Vagina (tissue), 2 donors: ENCODE results near the gene ZSCAN26.

ENCODE experiments used
- POLR2A ChIP-seq, 2 donors: fragments of 450-650 bp; IDR thresholded peaks; one replicate each; pipeline ENCODE4 v1.6.1; 2017; ENCODE audit warnings: antibody characterized with exemption in 2 of 2, mild to moderate bottlenecking in 2 of 2, moderate library complexity in 2 of 2
- POLR2AphosphoS5 ChIP-seq, 2 donors: sonication (generic); formaldehyde crosslinking; IDR thresholded peaks; one replicate each; pipeline ENCODE4 v1.9.0; 2017; ENCODE audit warnings: antibody characterized with exemption in 2 of 2, mild to moderate bottlenecking in 2 of 2, low read depth in 1 of 2; ENCODE audit not compliant: insufficient read depth in 1 of 2
- TF ChIP-seq, protein P1 (sequence below), 3 experiments: fragments of 450-650 bp in 2 of 3; fragments of 200-600 bp in 1 of 3; sonication (generic) in 1 of 3; IDR thresholded peaks; one replicate each; pipeline ENCODE4 v1.5.1; 2017 to 2019; ENCODE audit warnings: antibody characterized with exemption in 3 of 3, mild to moderate bottlenecking in 2 of 3, moderate library complexity in 2 of 3

- TF ChIP-seq, protein P1, sequence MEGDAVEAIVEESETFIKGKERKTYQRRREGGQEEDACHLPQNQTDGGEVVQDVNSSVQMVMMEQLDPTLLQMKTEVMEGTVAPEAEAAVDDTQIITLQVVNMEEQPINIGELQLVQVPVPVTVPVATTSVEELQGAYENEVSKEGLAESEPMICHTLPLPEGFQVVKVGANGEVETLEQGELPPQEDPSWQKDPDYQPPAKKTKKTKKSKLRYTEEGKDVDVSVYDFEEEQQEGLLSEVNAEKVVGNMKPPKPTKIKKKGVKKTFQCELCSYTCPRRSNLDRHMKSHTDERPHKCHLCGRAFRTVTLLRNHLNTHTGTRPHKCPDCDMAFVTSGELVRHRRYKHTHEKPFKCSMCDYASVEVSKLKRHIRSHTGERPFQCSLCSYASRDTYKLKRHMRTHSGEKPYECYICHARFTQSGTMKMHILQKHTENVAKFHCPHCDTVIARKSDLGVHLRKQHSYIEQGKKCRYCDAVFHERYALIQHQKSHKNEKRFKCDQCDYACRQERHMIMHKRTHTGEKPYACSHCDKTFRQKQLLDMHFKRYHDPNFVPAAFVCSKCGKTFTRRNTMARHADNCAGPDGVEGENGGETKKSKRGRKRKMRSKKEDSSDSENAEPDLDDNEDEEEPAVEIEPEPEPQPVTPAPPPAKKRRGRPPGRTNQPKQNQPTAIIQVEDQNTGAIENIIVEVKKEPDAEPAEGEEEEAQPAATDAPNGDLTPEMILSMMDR (IDR thresholded peaks at IDR 0.05) = no peak
- TF ChIP-seq POLR2A (IDR thresholded peaks at IDR 0.05) (no peak), POLR2AphosphoS5 (IDR thresholded peaks at IDR 0.05; ENCODE audit: insufficient read depth in 1 of 2, low read depth in 1 of 2) (no peak)
Measured at GRCh38 chr6:28312939-28313338, 46.0 kb downstream of the ZSCAN26 start.
